Testis (tissue), 3 donors: ENCODE results near the gene RXFP1. TPM values are rescaled to one million over a fixed set of nuclear protein-coding genes. Genes with fewer than 3 reads are reported as not detected.

Source experiments
- DNase-seq: peaks from one replicate; pipeline ENCODE4 v3.0.0-alpha.2; 2019
- H3K27ac ChIP-seq, 2 donors: fragments of 200-600 bp; sonication (generic); one replicate each; pipeline ENCODE4 v1.5.1; 2019
- H3K27me3 ChIP-seq: fragments of 200-600 bp; sonication (generic); one replicate; pipeline ENCODE4 v1.5.1; 2019
- H3K36me3 ChIP-seq: fragments of 200-600 bp; sonication (generic); one replicate; pipeline ENCODE4 v1.5.1; 2017; ENCODE audit warnings: low read depth; ENCODE audit errors: missing control alignments
- H3K4me1 ChIP-seq: fragments of 200-600 bp; sonication (generic); one replicate; pipeline ENCODE4 v1.5.1; 2019
- H3K4me3 ChIP-seq, 2 donors: fragments of 200-600 bp; sonication (generic); one replicate each; pipeline ENCODE4 v1.5.1; 2017 to 2019
- H3K9me3 ChIP-seq: fragments of 200-600 bp; sonication (generic); one replicate; pipeline ENCODE4 v1.5.1; 2017
- CTCF ChIP-seq, 3 experiments: fragments of 450-650 bp in 2 of 3; fragments of 200-600 bp in 1 of 3; sonication (generic) in 1 of 3; IDR thresholded peaks; one replicate each; pipeline ENCODE4 v1.5.1; 2016 to 2019; ENCODE audit warnings: antibody characterized with exemption in 3 of 3, mild to moderate bottlenecking in 2 of 3, moderate library complexity in 1 of 3
- POLR2A ChIP-seq: fragments of 450-650 bp; IDR thresholded peaks from one replicate; pipeline ENCODE4 v1.6.1; 2017; ENCODE audit warnings: antibody characterized with exemption, mild to moderate bottlenecking, moderate library complexity
- WGBS, 2 donors: methylation state at CpG; one replicate each; pipeline ENCODE4 v1.1.5; 2018; 5-methylcytosine and 5-hydroxymethylcytosine counted together
- intact Hi-C: fragments of 100-400 bp; cut with DNase I; formaldehyde crosslinking; loops from one replicate; pipeline ENCODE4 v1.15.1; 2023; ENCODE audit warnings: low total_unique reads
- polyA plus RNA-seq: library from polyadenylated mRNA; stranded (reverse); fragments of 350-450 nt; fragmentation: Illumina TruSeq; extraction: RNeasy Lipid Tissue Mini Kit (QIAGEN cat#74804); gene quantifications from one replicate; pipeline ENCODE4 v1.2.3, GENCODE V29; 2014; ENCODE audit warnings: low read depth, low replicate concordance; ENCODE audit not compliant: insufficient read depth
- total RNA-seq, 2 donors: library from RNA; depleted of rRNA; stranded (reverse); fragments of >200 nt; gene quantifications; one replicate each; pipeline ENCODE4 v1.2.3, GENCODE V29; 2016

RXFP1 gene
- total and polyA plus RNA-seq, 3 donors from 2014 or later: 0.26 to 2.1 (median 0.81) TPM

- Histone ChIP-seq H3K4me1 (no peaks in the 10 kb centered on the region), H3K9me3 (no peaks in the 10 kb centered on the region), H3K4me3 (no peak overlapping the region), H3K27ac (no peak overlapping the region), H3K27me3 (no peaks in the 10 kb centered on the region), H3K36me3 (no peaks in the 10 kb centered on the region)
- intact Hi-C loops: no loop called here
- TF ChIP-seq CTCF (IDR thresholded peaks at IDR 0.05) (no peak), POLR2A (no peak)
- no peak for DNase-seq
- WGBS, 2 donors: 81% methylated on average over 4 of the region's 4 CpGs
Observed at GRCh38 chr4:158538911-158539310, 17.2 kb downstream of the RXFP1 start.

- Histone ChIP-seq H3K4me3 (no peak overlapping the region), H3K27me3 (no peaks in the 10 kb centered on the region), H3K4me1 (no peaks in the 10 kb centered on the region), H3K9me3 (no peaks in the 10 kb centered on the region), H3K36me3 (no peaks in the 10 kb centered on the region), H3K27ac (no peak overlapping the region)
- intact Hi-C loops: no loop called here
- WGBS, 2 donors: 73 to 74% methylated on average over 9 of the region's 9 CpGs
- TF ChIP-seq CTCF (IDR thresholded peaks at IDR 0.05) (no peak), POLR2A (no peak)
- no peak for DNase-seq
Observed at GRCh38 chr4:158540125-158540907, 18.6 kb downstream of the RXFP1 start.

- H3K27me3 ChIP-seq: no peaks in the 10 kb centered on the region
- WGBS, 2 donors: 89 to 94% methylated on average over 5 of the region's 5 CpGs
- no peaks in the 10 kb centered on the region for H3K36me3 ChIP-seq
- TF ChIP-seq POLR2A (no peak), CTCF (IDR thresholded peaks at IDR 0.05) (no peak)
- no peaks in the 10 kb centered on the region for H3K9me3 ChIP-seq
- H3K4me1 ChIP-seq: no peaks in the 10 kb centered on the region
- intact Hi-C loops: no loop called here
- H3K27ac ChIP-seq: no peak overlapping the region
- DNase-seq: no peak
- no peak overlapping the region for H3K4me3 ChIP-seq
Observed at GRCh38 chr4:158541506-158541905, 19.8 kb downstream of the RXFP1 start.

- Histone ChIP-seq H3K4me1 (no peaks in the 10 kb centered on the region), H3K36me3 (no peaks in the 10 kb centered on the region), H3K9me3 (no peaks in the 10 kb centered on the region), H3K4me3 (no peak overlapping the region), H3K27me3 (no peaks in the 10 kb centered on the region), H3K27ac (no peak overlapping the region)
- WGBS, 2 donors: 84 to 92% methylated on average over 1 of the region's 1 CpG
- DNase-seq: no peak
- TF ChIP-seq CTCF (IDR thresholded peaks at IDR 0.05) (no peak), POLR2A (no peak)
- intact Hi-C loops: no loop called here
Observed at GRCh38 chr4:158543191-158543590, 21.5 kb downstream of the RXFP1 start.

- no peak for TF ChIP-seq POLR2A
- no peak for TF ChIP-seq CTCF (IDR thresholded peaks at IDR 0.05)
- WGBS, 2 donors: 98 to 100% methylated on average over 1 of the region's 1 CpG
- Histone ChIP-seq H3K27ac (no peak overlapping the region), H3K4me3 (no peak overlapping the region), H3K27me3 (no peaks in the 10 kb centered on the region), H3K36me3 (no peaks in the 10 kb centered on the region), H3K9me3 (no peaks in the 10 kb centered on the region), H3K4me1 (no peaks in the 10 kb centered on the region)
- no peak for DNase-seq
- intact Hi-C loops: no loop called here
Observed at GRCh38 chr4:158544141-158544540, 22.5 kb downstream of the RXFP1 start.
